Measurements from ENCODE around the gene GTPBP3. TPM values are rescaled to one million over a fixed set of nuclear protein-coding genes. Genes with fewer than 3 reads are reported as not detected.

The GTPBP3 gene
- total and polyA plus RNA-seq, 2 of the 13 experiments (the other 11 are each of a cell fraction or from before 2014, with no cell fraction given), result 17.5 to 30.0 TPM

DNA sequence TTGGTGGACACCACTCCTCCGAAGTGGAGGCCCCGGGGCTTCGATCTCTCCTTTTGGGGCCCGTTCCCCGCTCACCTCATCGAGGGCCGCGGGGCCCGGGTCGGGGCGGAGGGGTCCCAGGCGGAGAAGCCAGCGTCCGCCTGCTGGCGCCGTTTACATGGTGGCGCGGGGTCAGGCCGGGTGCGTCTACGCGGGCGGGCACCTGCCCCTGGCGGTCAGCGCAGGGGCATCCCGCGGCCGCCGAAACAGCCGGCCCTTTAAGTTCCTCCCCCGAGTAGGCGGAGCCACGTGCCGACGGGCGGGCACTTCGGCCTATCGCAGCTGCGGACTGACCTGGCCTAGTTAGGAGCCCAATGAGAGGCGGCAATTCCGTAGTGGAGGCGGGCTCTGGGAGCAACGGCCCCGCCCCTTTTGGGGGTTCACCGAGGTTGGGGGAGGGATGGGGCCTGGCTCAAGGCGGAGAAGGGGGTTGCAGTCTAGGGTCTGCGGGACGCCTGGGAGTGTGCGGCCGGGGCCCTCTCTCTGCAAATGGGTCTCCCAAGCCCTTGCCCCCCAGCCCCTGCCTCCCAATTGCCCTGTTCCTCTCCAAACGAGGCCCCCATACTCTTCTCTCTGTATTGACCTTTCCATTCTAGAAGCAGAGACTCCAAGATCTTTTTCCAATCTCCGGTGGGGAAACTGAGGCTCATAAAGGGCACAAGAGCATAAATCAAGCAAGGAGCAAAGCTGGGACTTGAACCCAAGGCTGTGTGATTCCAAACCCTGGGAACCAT, 34.0 kb upstream of the GTPBP3 start, which contains the start of gene ABHD8 (continued):
- peak; percentile 27; the same call in 1 of the 2 replicates for TF ChIP-seq ZBTB43 (CRISPR knock-in tag; conservative IDR thresholded peaks at IDR 0.05)
- no peak for TF ChIP-seq SETDB1 (CRISPR knock-in tag; IDR thresholded peaks at IDR 0.05; ENCODE audit: borderline replicate concordance)
- no peak for TF ChIP-seq CCDC6 (CRISPR knock-in tag; IDR thresholded peaks at IDR 0.05)
- TF ChIP-seq CHCHD3 (CRISPR knock-in tag; IDR thresholded peaks at IDR 0.05), result no peak
- no peak for TF ChIP-seq DNMT1 (CRISPR knock-in tag; IDR thresholded peaks at IDR 0.05)
- TF ChIP-seq, protein P1, sequence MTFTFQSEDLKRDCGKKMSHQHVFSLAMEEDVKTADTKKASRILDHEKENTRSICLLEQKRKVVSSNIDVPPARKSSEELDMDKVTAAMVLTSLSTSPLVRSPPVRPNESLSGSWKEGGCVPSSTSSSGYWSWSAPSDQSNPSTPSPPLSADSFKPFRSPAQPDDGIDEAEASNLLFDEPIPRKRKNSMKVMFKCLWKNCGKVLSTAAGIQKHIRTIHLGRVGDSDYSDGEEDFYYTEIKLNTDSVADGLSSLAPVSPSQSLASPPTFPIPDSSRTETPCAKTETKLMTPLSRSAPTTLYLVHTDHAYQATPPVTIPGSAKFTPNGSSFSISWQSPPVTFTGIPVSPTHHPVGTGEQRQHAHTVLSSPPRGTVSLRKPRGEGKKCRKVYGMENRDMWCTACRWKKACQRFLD (CRISPR knock-in tag; IDR thresholded peaks at IDR 0.05; ENCODE audit: borderline replicate concordance), result 0 out of 2 replicates have a peak, but pooled peaks have one; percentile 26
- peak; percentile 57; the same call in 1 of the 2 replicates for TF ChIP-seq SP1 (IDR thresholded peaks at IDR 0.05)
- TF ChIP-seq SP1 (CRISPR knock-in tag; IDR thresholded peaks at IDR 0.05), result peak; percentile 99
- no peak for TF ChIP-seq GLI4 (CRISPR knock-in tag; IDR thresholded peaks at IDR 0.05; ENCODE audit: borderline replicate concordance)
- TF ChIP-seq NCOA1 (CRISPR knock-in tag; IDR thresholded peaks at IDR 0.05), result no peak
- TF ChIP-seq ZBTB44 (CRISPR knock-in tag; IDR thresholded peaks at IDR 0.05), result no peak
- no peak for TF ChIP-seq ISL2 (CRISPR knock-in tag; IDR thresholded peaks at IDR 0.05)
- peak; percentile 17; the same call in 1 of the 2 replicates for TF ChIP-seq STAG1 (CRISPR knock-in tag; IDR thresholded peaks at IDR 0.05)
- TF ChIP-seq ZNF546 (CRISPR knock-in tag; conservative IDR thresholded peaks at IDR 0.05), result 0 out of 2 replicates have a peak, but pooled peaks have one; percentile 55
- TF ChIP-seq KDM5B (CRISPR knock-in tag; IDR thresholded peaks at IDR 0.05; ENCODE audit: borderline replicate concordance), result 0 out of 2 replicates have a peak, but pooled peaks have one; percentile 10
- TF ChIP-seq CENPT (CRISPR knock-in tag; IDR thresholded peaks at IDR 0.05; ENCODE audit: low read depth), result no peak
- TF ChIP-seq, protein P2, sequence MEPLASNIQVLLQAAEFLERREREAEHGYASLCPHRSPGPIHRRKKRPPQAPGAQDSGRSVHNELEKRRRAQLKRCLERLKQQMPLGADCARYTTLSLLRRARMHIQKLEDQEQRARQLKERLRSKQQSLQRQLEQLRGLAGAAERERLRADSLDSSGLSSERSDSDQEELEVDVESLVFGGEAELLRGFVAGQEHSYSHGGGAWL (CRISPR knock-in tag; IDR thresholded peaks at IDR 0.05), result no peak
- TF ChIP-seq ZFX (CRISPR knock-in tag; IDR thresholded peaks at IDR 0.05; ENCODE audit: low read depth), result peak; percentile 83
- TF ChIP-seq CEBPG (CRISPR knock-in tag; IDR thresholded peaks at IDR 0.05), result no peak
- no peak for TF ChIP-seq CSRNP1 (CRISPR knock-in tag; IDR thresholded peaks at IDR 0.05)
- TF ChIP-seq ZMYM3 (CRISPR knock-in tag; IDR thresholded peaks at IDR 0.05), result no peak
- TF ChIP-seq SIN3A (IDR thresholded peaks at IDR 0.05; ENCODE audit: borderline replicate concordance, low read depth, low read length), result no peak; the same call in 1 of the 2 replicates
- TF ChIP-seq, protein P3, sequence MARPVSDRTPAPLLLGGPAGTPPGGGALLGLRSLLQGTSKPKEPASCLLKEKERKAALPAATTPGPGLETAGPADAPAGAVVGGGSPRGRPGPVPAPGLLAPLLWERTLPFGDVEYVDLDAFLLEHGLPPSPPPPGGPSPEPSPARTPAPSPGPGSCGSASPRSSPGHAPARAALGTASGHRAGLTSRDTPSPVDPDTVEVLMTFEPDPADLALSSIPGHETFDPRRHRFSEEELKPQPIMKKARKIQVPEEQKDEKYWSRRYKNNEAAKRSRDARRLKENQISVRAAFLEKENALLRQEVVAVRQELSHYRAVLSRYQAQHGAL (CRISPR knock-in tag; IDR thresholded peaks at IDR 0.05; ENCODE audit: not compliant biosample characterization), result no peak
